T-helper 2 cell treated with Interferon-gamma antibody and Interleukin-4, amounts not matched to agents 100 ng/mL and 5 ng/mL, for 36 hours (primary cell): ENCODE results near the gene DCHS1. TPM values are rescaled to one million over a fixed set of nuclear protein-coding genes. Genes with fewer than 3 reads are reported as not detected.
"Not testable (repeated sequence)": the region's sequence is repeated elsewhere in the genome, so short reads cannot be mapped to it uniquely, and the experiment has no call there.

Experiments
- intact Hi-C: fragments of 100-400 bp; cut with micrococcal nuclease; formaldehyde crosslinking; loops from one replicate; pipeline ENCODE4 v1.15.1; 2023
- total RNA-seq: library from RNA; stranded (reverse); gene quantifications from 2 replicates; pipeline ENCODE4 v1.2.3, GENCODE V29; 2022

DCHS1 gene
- 0.43 and 0.45 TPM in 2 replicates for total RNA-seq

- intact Hi-C loops, result no loop called here
Observed at GRCh38 chr11:6655790-6656583, at the start of gene DCHS1. DCHS1 (minus strand) TSS chr11:6655809; CDS start chr11:6641613, 14,196 bp downstream.

GRCh38 chr11:6703247-6704063, 47.8 kb upstream of the DCHS1 start:
- intact Hi-C loops, result loop anchor here (2.0 kb wide), 1 partner anchor 53 kb away; no protein-coding TSS in a partner anchor

- intact Hi-C loops, result loop anchor here (2.0 kb wide), 1 partner anchor 55 kb away; no protein-coding TSS in a partner anchor
Observed at GRCh38 chr11:6701955-6702354, 46.3 kb upstream of the DCHS1 start.

GRCh38 chr11:6695377-6695776, 39.8 kb upstream of the DCHS1 start:
- intact Hi-C loops, result no loop called here

GRCh38 chr11:6694229-6694535, 38.6 kb upstream of the DCHS1 start:
- intact Hi-C loops, result no loop called here

GRCh38 chr11:6693342-6694228, 38.0 kb upstream of the DCHS1 start:
- intact Hi-C loops, result no loop called here

GRCh38 chr11:6692128-6692527, 36.5 kb upstream of the DCHS1 start:
- intact Hi-C loops, result no loop called here

- intact Hi-C loops, result not testable (repeated sequence)
Observed at GRCh38 chr11:6690431-6691132, 35.0 kb upstream of the DCHS1 start.

GRCh38 chr11:6687876-6688275, 32.3 kb upstream of the DCHS1 start:
- intact Hi-C loops, result no loop called here

- intact Hi-C loops, result no loop called here
Observed at GRCh38 chr11:6686006-6686405, 30.4 kb upstream of the DCHS1 start.

- intact Hi-C loops, result loop anchor here (5.0 kb wide), 1 partner anchor 37 kb away; no protein-coding TSS in a partner anchor
Observed at GRCh38 chr11:6684068-6684467, 28.5 kb upstream of the DCHS1 start.

- intact Hi-C loops, result loop anchor here (1.0 to 5.0 kb wide), 12 partner anchors 12 to 449 kb away; partner anchors contain the start of genes ARFIP2, FHIP1B, ILK and RRP8
Observed at GRCh38 chr11:6682936-6683861, 27.6 kb upstream of the DCHS1 start, which contains the start of gene MRPL17. MRPL17 (minus strand) TSS chr11:6683340; CDS start chr11:6683296, 44 bp downstream.

- intact Hi-C loops, result loop anchor here (1.0 to 5.0 kb wide), 4 partner anchors 11 to 304 kb away; no protein-coding TSS in a partner anchor
Observed at GRCh38 chr11:6682591-6682935, 27.0 kb upstream of the DCHS1 start.

- intact Hi-C loops, result loop anchor here (1.0 to 5.0 kb wide), 4 partner anchors 11 to 303 kb away; no protein-coding TSS in a partner anchor
Observed at GRCh38 chr11:6681949-6682348, 26.3 kb upstream of the DCHS1 start.

GRCh38 chr11:6681505-6681904, 25.9 kb upstream of the DCHS1 start:
- intact Hi-C loops, result loop anchor here (5.0 kb wide), 1 partner anchor 34 kb away; no protein-coding TSS in a partner anchor

GRCh38 chr11:6677018-6677417, 21.4 kb upstream of the DCHS1 start:
- intact Hi-C loops, result no loop called here

- intact Hi-C loops, result no loop called here
Observed at GRCh38 chr11:6674862-6675261, 19.3 kb upstream of the DCHS1 start.

- intact Hi-C loops, result no loop called here
Observed at GRCh38 chr11:6674219-6674597, 18.6 kb upstream of the DCHS1 start.

- intact Hi-C loops, result no loop called here
Observed at GRCh38 chr11:6673523-6674218, 18.1 kb upstream of the DCHS1 start.
